Thyroid gland (tissue), 4 donors: ENCODE measurements around the gene MTUS2. TPM values are rescaled to one million over a fixed set of nuclear protein-coding genes. Genes with fewer than 3 reads are reported as not detected.

Experiments used
- DNase-seq, 2 donors: peaks; one replicate each; pipeline ENCODE4 v3.0.0-alpha.2; 2019
- H3K27ac ChIP-seq, 3 donors: fragments of 200-600 bp; sonication (generic); 1 replicate in 2 of 3; 2 replicates in 1 of 3; pipeline ENCODE4 v1.5.1; 2016 to 2019; ENCODE audit warnings: mild to moderate bottlenecking in 1 of 3, moderate library complexity in 1 of 3
- H3K27me3 ChIP-seq: fragments of 200-600 bp; sonication (generic); one replicate; pipeline ENCODE4 v1.5.1; 2019
- H3K36me3 ChIP-seq, 2 donors: fragments of 200-600 bp; sonication (generic); one replicate each; pipeline ENCODE4 v1.5.1; 2016 to 2019
- H3K4me1 ChIP-seq, 2 donors: fragments of 200-600 bp; sonication (generic); one replicate each; pipeline ENCODE4 v1.5.1; 2017 to 2019
- H3K4me3 ChIP-seq, 3 donors: fragments of 200-600 bp; sonication (generic); replicated peaks in 1 of 3; 1 replicate in 2 of 3; 2 replicates in 1 of 3; pipeline ENCODE4 v1.5.1; 2016; ENCODE audit warnings: mild to moderate bottlenecking in 1 of 3
- H3K9me3 ChIP-seq: fragments of 200-600 bp; sonication (generic); one replicate; pipeline ENCODE4 v1.5.1; 2017
- POLR2A ChIP-seq, 2 donors: fragments of 450-650 bp; IDR thresholded peaks; one replicate each; pipeline ENCODE4 v1.6.1; 2017; ENCODE audit warnings: antibody characterized with exemption in 2 of 2, mild to moderate bottlenecking in 2 of 2, moderate library complexity in 1 of 2
- WGBS, 2 donors: methylation state at CpG; one replicate each; pipeline ENCODE4 v1.1.5; 2017; 5-methylcytosine and 5-hydroxymethylcytosine counted together
- intact Hi-C: fragments of 100-400 bp; cut with DNase I; formaldehyde crosslinking; loops from one replicate; pipeline ENCODE4 v1.15.1; 2023
- total RNA-seq, 4 donors: library from RNA; depleted of rRNA; stranded (reverse); fragments of >200 nt; gene quantifications; one replicate each; pipeline ENCODE4 v1.2.3, GENCODE V29; 2016
- TF ChIP-seq, protein P1 (sequence below), 6 experiments: fragments of 200-600 bp in 3 of 6; fragments of 450-650 bp in 3 of 6; sonication (generic) in 3 of 6; IDR thresholded peaks; one replicate each; pipeline ENCODE4 v1.5.1; 2016 to 2019; ENCODE audit warnings: antibody characterized with exemption in 6 of 6, mild to moderate bottlenecking in 2 of 6, inconsistent platforms in 1 of 6, moderate library complexity in 1 of 6

MTUS2 gene
- total RNA-seq, 4 donors from 2014 or later, result 0.98 to 1.5 (median 1.1) TPM

DNA sequence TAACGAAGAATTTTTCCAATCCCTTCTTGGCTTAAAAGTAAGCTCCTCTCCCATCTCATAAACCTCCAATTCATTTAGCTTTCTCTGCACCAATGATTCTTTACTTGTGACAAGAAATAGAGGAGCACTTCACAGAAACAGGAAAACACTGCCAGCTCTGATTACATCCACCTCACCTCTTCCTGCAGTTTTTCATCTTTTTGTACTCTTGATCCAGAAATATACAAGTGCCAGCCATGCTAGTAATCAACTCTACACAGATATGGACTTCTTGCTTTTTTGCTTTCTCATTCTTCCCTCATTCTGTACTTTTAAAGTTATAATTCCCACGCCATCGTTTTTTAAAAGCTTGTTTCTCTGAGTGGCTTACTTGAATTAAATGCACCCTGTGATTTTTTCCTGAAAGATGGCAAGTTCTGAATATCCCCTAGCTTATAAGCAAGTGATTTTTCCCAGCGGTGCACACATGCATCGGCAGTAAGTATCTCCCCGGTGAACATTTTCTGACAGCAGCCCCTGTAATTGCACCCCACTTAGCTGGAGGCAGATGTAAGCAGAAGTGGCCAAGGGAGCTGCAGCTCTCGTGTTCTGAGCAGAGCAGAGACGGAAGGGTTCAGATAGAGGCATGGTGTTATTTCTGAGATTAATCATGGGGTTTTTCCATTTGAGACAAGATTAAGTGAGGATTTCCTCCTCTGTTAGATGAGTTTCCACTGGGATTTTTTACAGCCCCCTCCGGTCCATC is 434.7 kb downstream of the MTUS2 start:
- H3K27ac ChIP-seq, result no peak overlapping the region
- intact Hi-C loops, result no loop called here
- no peaks in the 10 kb centered on the region for H3K36me3 ChIP-seq
- no peaks in the 10 kb centered on the region for H3K9me3 ChIP-seq
- no peaks in the 10 kb centered on the region for H3K4me1 ChIP-seq
- 47 to 64% methylated on average over 9 of the region's 9 CpGs for WGBS, 2 donors
- TF ChIP-seq, protein P1, sequence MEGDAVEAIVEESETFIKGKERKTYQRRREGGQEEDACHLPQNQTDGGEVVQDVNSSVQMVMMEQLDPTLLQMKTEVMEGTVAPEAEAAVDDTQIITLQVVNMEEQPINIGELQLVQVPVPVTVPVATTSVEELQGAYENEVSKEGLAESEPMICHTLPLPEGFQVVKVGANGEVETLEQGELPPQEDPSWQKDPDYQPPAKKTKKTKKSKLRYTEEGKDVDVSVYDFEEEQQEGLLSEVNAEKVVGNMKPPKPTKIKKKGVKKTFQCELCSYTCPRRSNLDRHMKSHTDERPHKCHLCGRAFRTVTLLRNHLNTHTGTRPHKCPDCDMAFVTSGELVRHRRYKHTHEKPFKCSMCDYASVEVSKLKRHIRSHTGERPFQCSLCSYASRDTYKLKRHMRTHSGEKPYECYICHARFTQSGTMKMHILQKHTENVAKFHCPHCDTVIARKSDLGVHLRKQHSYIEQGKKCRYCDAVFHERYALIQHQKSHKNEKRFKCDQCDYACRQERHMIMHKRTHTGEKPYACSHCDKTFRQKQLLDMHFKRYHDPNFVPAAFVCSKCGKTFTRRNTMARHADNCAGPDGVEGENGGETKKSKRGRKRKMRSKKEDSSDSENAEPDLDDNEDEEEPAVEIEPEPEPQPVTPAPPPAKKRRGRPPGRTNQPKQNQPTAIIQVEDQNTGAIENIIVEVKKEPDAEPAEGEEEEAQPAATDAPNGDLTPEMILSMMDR (IDR thresholded peaks at IDR 0.05), result no peak
- no peak for TF ChIP-seq POLR2A (IDR thresholded peaks at IDR 0.05)
- H3K27me3 ChIP-seq, result no peaks in the 10 kb centered on the region
- H3K4me3 ChIP-seq, result no peak overlapping the region
- DNase-seq, result no peak

DNA sequence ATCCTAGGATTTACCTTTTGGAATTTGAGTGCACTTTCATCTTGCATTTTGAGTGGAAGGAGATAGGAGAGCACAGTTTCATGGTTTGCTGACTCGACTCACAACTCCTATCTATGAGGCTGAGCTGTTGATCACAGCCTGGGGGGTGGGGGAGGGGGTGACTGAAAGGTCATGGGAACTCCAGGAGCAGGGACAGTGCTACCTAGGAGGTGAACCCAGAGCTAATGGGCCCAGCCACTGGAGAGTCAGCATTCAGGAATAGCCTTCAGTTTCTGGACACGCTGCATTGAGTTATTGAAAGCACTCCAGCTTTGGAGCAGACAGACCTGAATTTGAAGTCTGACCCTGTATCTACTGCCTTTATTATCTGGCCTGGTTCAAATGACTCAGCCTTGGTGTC is 435.4 kb downstream of the MTUS2 start:
- TF ChIP-seq, protein P1 (IDR thresholded peaks at IDR 0.05), result no peak
- Histone ChIP-seq H3K36me3 (no peaks in the 10 kb centered on the region), H3K9me3 (no peaks in the 10 kb centered on the region), H3K4me3 (no peak overlapping the region), H3K27me3 (no peaks in the 10 kb centered on the region), H3K4me1 (no peaks in the 10 kb centered on the region), H3K27ac (no peak overlapping the region)
- peak; percentile 50 to 55 for DNase-seq
- intact Hi-C loops, result no loop called here
- 50 to 59% methylated on average over 2 of the region's 2 CpGs for WGBS, 2 donors

DNA sequence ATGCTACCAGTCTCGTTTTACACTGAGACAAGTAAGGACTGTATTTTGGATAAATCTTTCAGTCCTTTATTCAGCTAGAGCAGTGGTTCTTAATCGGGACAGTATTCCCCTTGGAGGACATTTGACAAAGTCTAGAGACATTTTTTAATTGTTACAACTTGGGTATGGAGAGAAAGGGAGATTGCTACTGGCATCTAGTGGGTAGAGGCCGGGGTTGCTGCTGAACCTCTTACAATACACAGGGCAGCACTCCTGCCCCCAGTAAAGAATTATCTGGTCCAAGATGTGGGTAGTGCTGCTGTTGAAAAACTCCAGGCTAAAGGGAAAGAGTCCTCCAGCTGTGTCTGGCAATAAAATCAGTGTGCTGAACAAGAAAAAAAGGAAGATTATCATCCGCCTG is 440.5 kb downstream of the MTUS2 start:
- no peaks in the 10 kb centered on the region for H3K36me3 ChIP-seq
- no peaks in the 10 kb centered on the region for H3K4me1 ChIP-seq
- DNase-seq, result peak; percentile 7
- no peaks in the 10 kb centered on the region for H3K9me3 ChIP-seq
- intact Hi-C loops, result no loop called here
- TF ChIP-seq, protein P1 (IDR thresholded peaks at IDR 0.05), result peak in 3 of 6 experiments; percentile 15 to 29 (median 23)
- TF ChIP-seq POLR2A (IDR thresholded peaks at IDR 0.05), result no peak
- 42 to 57% methylated on average over 4 of the region's 4 CpGs for WGBS, 2 donors
- no peaks in the 10 kb centered on the region for H3K27me3 ChIP-seq
- no peak overlapping the region for H3K4me3 ChIP-seq
- no peak overlapping the region for H3K27ac ChIP-seq

DNA sequence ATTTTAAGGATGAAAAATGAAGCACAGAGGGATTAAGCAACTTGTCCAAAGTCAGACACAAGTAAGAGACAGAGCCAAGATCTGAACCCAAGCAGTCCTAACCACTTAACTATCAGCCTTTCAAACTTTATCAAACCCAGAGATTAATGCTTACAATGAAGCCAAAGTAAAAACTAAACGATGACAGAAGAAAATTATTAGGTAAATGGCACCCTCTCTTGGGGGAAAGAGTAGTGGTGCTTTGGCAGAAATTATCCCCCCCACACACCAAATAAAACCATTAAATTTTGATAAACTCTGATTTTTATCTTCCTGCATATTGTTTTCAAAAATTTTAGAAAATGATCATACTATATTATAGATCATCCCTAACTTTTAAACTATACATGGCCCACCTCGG is 446.1 kb downstream of the MTUS2 start:
- Histone ChIP-seq H3K4me1 (peaks cover 5 to 9% of the 10 kb centered on the region in 2 donors), H3K27me3 (no peaks in the 10 kb centered on the region), H3K36me3 (no peaks in the 10 kb centered on the region), H3K4me3 (no peak overlapping the region), H3K9me3 (no peaks in the 10 kb centered on the region), H3K27ac (no peak overlapping the region)
- intact Hi-C loops, result no loop called here
- TF ChIP-seq POLR2A (IDR thresholded peaks at IDR 0.05), result no peak
- TF ChIP-seq, protein P1 (IDR thresholded peaks at IDR 0.05), result peak in 2 of 6 experiments; percentile 19 to 27
- DNase-seq, result no peak
- 66 to 80% methylated on average over 2 of the region's 2 CpGs for WGBS, 2 donors
